Muscle of arm (tissue), 12 donors: ENCODE results near the gene EDRF1. TPM values are rescaled to one million over a fixed set of nuclear protein-coding genes. Genes with fewer than 3 reads are reported as not detected.

Source experiments
- DNase-seq: peaks from one replicate; pipeline ENCODE4 v3.0.0-alpha.2; 2013
- polyA plus RNA-seq, 12 donors: library from polyadenylated mRNA; unstranded; fragments of 120-200 nt; gene quantifications; one replicate each; pipeline ENCODE4 v1.2.1, GENCODE V29; 2013; ENCODE audit not compliant: insufficient read length in 12 of 12

Gene EDRF1
- polyA plus RNA-seq, 12 donors: 16.1 to 33.7 (median 24.3) TPM; not detected in 1

DNA sequence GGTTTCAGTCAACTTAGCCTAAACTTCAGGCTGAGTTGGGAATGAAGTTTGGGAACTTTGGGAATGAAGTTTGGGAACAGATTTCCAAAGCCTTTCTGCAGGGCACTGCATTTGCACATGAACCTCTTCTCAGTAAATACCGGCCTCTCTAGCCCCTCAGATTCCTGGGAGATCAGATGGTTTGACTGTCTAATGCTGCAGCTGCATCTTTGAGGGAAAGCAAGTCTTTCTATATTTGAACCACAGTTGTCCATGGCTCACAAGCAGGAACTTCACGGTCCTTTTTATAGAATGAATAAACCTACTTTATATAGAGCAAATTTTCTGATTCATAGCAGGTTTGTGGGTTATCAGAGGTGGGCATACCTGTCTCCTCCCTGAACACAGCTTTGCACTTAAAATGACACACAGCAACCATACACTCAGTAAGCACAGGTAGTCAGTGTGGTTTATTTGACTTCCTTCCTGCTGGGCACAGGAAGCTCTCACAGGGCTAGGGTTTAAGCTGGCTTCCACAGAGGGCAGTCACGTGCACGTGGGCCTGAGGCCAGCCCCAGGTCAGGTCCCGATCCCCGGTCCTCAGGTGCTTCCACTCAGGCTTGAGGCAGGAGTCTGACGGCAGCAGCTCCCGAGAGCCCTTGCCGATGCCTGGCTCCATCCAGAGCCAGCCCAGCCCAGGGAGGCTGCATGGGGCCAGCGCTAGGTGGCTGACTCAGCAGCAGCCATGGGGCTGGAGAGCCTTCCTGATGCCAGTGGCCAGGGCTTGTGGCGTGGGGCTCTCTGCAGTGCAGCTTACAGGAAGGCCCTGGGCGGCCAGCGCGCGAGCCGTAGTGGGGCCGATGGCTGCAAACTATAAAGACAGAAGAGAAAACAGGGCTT is 68.9 kb downstream of the EDRF1 start:
- DNase-seq: no peak

DNA sequence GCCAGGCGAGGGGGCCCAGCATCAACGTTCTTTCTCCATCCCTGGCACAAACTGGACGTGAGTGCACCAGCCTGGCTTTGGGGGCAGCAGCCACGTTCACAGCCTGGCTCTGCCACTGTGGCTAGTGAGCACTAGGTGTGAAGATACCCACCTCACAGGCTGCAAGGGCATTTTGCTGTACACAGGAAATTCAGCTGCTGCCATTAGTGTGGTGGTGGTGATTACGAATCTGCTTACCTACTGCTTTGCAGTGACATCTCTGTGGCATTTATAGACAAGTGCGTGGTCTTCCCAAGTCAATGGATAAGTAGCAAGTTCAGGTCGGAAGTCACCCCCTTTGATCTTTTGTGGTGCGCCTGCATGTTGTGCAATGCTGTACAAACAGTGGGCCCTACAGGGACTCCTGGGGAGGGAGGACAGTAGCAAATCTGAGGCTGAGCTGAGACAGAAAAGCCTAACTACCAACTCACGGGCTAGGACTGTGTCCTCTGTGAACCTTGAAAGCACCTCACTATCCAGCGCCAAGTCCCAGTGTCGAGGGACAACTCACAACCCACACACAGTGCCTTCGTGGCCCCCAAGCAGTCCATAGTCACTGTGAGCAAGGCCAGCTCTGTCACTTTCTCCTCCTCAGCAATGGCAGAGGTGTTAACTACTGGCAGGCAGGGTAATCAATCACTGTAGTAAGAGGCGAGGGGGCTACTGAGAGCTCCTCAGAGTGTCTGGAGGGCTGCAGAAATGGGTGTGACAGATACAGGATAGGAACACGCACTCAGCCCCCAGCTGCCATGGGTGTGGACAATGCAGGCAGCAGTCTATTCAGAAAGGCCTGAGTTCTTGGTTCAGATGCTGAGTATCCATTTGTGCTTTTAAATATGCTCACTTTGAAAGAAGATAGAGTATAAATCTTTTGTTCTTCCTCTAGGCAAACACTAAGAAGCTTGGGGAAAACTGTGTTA is 73.1 kb downstream of the EDRF1 start:
- DNase-seq: no peak

DNA sequence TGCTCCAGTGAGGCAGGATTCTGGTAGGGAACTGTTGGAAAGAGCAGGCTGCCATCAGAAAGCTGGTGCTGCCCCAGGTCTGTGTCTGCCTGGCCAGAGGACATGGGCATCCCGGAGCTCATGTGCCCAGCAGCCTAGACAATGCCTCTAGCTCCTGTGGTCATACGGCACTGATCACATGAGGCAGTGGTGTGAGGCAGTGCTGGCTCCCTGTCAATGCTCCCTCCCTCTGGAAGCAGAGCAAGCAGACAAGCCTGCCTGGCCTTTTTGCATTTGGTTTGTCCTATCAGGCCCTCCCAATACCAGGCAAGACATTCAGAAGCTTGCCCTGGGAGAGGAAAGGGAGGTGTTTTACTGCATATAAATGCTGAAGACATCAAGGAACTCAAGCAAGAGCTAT is 75.6 kb downstream of the EDRF1 start:
- no peak for DNase-seq

DNA sequence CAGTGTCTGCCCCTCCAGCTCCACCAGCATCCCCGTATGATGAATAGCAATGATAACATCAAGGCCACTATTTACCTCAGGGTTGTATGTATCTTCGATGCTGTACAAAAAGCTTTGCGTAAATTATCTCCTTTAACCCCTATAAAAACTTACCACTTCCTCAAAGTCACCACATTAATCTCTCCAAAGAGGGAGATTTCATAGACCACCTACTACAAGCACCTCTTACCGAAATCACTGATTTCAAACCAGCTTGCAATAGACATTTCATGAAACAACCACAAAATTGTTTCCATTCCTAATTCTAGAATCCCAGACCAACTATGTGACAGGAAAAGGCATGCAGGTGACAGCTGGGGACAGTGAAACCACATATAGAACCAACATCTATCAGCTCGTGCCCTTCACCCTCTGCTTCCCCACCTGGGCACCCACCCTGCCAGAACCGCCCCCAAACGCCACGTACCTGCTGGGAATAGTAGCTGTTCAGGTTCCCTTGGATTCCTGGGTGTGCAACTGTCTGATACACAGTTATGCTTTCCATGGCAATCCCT is 76.2 kb downstream of the EDRF1 start:
- no peak for DNase-seq

DNA sequence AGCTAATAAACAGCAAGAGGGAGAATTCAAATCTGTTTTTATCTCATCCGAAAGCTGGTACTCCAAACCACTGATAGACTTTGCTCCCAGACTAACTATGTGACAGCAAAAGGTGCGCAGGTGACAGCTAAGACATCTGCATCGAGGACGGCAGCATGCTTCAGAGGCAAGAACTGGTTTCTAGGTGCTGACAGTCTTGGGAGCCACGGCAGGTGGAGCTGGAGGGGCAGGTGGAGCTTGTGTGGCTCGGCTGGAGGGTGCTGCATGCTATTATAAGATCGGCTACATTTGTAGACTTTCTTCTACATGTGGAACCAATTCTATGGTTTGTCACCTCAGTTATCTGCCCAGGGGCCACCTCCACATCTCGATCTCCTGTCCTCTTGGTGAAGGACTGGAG is 77.9 kb downstream of the EDRF1 start:
- DNase-seq: no peak

DNA sequence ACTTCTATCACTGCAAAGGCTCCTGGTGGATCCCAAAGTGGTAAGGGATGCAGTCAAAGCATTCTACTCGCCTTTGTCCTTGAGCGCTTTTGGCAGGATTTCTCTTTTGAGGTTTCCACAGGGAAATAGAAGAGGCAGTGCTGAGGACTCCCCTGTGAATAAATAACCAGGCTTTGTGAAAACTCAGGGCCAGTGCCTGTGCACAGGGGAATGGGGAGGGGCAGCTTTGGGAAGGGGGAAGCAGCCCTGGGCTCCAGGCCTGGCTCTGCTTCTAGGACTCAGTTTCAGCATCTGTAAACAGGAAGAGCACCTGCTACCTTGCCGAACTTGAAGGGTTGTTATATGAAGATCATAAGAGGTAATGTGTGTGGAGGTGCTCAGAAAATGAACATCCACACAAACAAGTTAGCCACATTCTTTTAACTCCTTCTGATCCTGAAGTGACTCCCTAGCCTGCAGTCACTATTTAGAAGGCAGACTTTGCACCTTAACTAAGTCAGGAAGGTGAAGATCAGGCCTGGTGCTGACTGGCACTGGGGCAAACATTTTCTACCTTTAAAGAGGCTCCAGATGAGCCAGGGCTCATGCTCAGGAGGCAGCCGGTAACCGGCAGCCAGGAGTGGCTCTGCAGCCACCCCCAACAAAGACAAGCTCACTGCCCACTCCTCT is 78.6 kb downstream of the EDRF1 start:
- DNase-seq: no peak

DNA sequence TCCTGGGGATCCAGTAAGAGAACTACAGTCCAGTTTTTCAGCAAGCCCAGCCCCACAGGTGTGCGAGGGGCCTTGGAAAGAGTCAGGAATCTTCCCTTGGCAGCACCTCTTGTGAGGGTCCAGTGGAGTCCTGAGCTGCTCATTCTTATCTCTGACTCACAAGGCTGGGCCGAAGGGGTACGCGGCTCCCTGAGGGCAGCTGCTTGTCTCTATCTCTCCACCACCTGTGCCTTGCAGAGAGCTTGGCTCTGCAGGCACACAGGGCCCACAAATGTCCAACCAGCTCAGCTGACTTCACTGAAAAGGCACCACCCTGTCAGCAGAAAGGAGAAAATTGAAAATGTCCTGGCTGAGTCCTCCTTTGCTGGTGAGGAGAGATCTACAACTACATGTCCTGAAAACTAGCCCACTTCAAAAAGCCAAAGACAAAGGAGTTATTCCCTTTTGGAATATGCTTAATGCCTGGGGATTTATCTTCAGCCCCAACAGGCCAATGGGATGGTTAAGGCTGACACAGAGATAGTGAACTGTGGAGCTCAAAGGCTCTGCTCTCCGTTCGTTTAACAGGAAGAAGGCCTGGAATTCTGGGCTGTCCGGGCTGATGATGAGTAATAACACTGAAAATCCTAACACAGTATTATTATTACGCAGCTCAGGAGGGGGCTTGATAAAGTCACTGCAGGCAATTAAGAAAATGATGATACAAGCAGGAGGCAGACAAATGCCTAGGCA is 80.1 kb downstream of the EDRF1 start:
- no peak for DNase-seq

DNA sequence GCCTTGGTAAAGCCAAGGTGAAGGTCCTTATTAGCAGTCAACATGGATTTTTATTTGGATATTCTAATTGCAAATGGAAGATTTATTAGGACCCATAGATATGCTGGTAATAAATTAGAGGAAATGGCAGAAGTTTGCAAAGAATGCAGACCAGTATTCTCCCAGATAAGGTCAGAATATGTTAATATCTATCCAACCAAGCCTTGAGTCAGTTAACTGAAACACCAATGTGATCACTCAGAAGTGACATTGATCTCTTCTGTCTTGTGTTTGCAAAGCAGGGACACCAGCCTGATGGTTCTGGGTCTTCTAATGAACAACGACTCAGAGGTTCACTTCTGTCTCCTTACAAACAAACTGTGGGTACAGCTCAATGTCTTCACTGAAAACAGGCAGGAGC is 82.1 kb downstream of the EDRF1 start:
- no peak for DNase-seq

DNA sequence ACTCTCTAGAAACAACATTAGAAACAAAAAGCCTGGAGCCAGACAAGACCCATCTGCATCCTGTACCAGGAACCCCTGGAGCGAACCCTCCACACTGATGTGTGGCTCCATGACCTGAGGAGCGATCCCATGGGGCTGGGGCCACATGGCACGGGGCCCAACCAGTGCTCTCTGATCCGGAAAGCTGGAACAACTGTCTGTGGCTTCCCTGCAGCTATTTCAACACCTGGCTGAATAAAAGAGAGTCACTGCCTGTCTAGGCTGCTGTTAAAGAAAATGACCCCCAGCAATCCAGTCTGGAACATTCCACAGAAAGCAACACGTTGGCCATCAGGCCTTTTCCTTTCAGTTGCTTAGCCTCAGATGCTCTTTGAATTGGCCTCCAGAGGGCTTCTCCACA is 82.6 kb downstream of the EDRF1 start:
- no peak for DNase-seq

DNA sequence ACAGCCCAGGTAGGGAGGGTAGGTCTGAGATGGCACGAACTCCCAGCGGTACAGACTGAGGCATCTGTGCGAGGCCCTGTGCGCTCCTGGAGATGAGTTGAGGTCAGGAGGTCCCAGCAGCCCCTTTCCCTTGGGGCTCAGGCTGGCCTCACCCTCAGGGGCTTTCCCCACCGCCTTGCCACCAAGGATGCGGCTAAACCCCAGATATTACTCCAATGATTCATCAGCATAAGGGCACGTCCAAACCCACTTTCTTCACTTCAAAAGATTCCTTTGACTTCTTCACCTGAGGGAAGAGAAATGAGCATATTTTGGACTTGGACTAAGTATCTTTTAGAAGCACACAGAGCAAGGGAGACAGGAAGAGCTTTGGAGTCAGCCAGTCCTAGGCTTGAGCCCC is 83.2 kb downstream of the EDRF1 start:
- DNase-seq: no peak

DNA sequence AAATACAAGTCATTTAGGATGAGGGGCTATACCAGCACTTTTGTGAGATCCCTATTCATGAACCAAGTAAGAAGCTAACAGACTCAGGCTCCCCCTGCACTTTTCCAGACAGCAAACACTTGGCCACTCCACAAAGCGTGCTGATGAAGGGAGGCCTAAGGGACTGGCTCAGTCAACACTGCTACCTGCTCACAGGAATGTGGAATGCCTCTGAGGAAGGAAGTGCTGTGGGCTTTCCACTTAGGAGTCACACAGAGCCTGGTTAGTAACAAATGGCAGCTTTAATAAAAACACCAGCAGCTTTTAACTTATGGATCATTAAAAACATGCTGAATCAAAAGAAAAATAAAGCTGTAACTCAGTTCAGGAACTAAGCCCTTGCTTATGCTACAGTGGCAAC is 88.5 kb downstream of the EDRF1 start:
- DNase-seq: no peak

DNA sequence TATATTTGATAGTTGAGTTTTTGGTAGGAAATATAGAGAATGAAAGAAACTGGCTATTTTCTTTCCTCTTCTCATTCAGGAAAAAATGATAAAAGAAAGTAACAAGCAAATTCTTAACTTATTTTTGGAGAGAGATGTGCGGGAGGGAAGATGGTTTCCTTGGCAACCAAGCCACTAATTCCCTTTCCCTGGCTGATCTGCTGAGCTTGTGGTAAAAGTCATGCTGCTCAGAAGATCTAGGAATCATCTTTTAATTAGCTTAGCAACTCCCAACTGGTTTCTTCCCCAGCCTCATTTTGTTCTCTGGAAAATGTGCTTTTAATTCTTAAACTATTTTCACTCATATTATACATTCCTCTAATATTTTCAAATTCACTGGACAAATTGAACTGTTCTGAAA is 91.7 kb downstream of the EDRF1 start:
- DNase-seq: no peak

DNA sequence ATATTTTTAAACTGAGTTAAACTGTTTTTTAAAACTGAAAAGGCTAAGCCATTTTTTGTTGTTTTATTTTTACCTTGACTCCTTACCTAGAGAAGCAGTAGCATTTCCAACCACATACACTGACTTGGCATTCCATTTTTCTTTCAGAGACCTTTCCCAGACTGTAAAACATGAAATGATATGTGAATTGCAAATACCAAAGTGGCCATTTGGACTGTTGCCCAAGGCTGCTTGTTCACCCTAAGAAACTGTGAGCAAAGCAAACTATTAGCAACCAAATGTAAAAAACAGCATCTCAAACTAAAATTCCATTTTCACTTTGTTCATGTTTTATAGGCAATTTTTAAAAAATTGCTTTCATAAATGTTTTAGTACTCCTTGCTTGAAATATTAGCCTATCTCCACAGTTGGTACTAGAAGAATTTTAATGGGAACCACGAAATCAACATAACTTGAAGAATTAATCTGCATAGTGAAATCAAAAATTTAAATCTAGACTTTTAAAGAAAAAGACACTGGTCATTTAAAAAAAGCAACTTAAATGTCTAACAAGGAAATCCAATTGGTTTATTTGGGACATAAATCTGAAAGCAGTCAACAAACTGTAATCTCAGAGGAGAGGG is 92.7 kb downstream of the EDRF1 start:
- no peak for DNase-seq

Other genes with a start within 250 kb of the EDRF1 start
- not detected for gene TEX36, start 36.5 kb upstream of the EDRF1 start, polyA plus RNA-seq
- under 1 TPM in 10 of 12 donors, not detected in 2; 0.14 to 0.60 (median 0.51) TPM for gene MMP21, start 56.1 kb downstream of the EDRF1 start, polyA plus RNA-seq
- 10 to 100 TPM in 11 of 12 donors, not detected in 1; 43.2 to 79.5 (median 57.8) TPM for gene UROS, start 103.5 kb downstream of the EDRF1 start, polyA plus RNA-seq
- 10 to 100 TPM in 11 of 12 donors, not detected in 1; 36.9 to 75.0 (median 68.6) TPM for gene BCCIP, start 103.8 kb downstream of the EDRF1 start, polyA plus RNA-seq
- gene DHX32, start 161.6 kb downstream of the EDRF1 start, polyA plus RNA-seq: 10 to 100 TPM in 10 of 12 donors, 1 to 10 TPM in 1, not detected in 1; 7.1 to 23.3 (median 19.2) TPM
- gene FANK1, start 176.9 kb downstream of the EDRF1 start, polyA plus RNA-seq: 1 to 10 TPM in 5 of 12 donors, under 1 TPM in 5, not detected in 2; 0.19 to 6.1 (median 0.98) TPM